CD14-positive monocyte (primary cell): Measurements from ENCODE around the gene ERFL. TPM values are rescaled to one million over a fixed set of nuclear protein-coding genes. Genes with fewer than 3 reads are reported as not detected.

Experiments used
- DNase-seq, 3 donors: peaks; one replicate each; pipeline ENCODE4 v3.0.0-alpha.2; 2011 to 2022
- H2AFZ ChIP-seq: 2 replicates; pipeline ENCODE4 v1.6.0; 2012; ENCODE audit warnings: mild to moderate bottlenecking, low read depth, low read length, inconsistent platforms; ENCODE audit not compliant: insufficient read depth, poor library complexity, severe bottlenecking
- H3K27ac ChIP-seq, 2 donors: 1 replicate in 1 of 2; 2 replicates in 1 of 2; pipeline ENCODE4 v1.5.1; 2012 to 2013; ENCODE audit warnings: low read length in 2 of 2, control low read depth in 1 of 2, inconsistent platforms in 1 of 2, low read depth in 1 of 2, mild to moderate bottlenecking in 1 of 2
- H3K27me3 ChIP-seq, 2 donors: one replicate each; pipeline versions ENCODE4 v1.6.0 to v1.6.1; 2011 to 2013; ENCODE audit warnings: low read length in 2 of 2; ENCODE audit not compliant: control insufficient read depth in 2 of 2, insufficient read depth in 2 of 2
- H3K36me3 ChIP-seq, 2 donors: replicated peaks in 1 of 2; 1 replicate in 1 of 2; 2 replicates in 1 of 2; pipeline versions ENCODE4 v1.5.1 to v1.6.1; 2012 to 2013; ENCODE audit warnings: low read length in 2 of 2, control low read depth in 1 of 2, inconsistent platforms in 1 of 2, mild to moderate bottlenecking in 1 of 2; ENCODE audit not compliant: insufficient read depth in 2 of 2, control insufficient read depth in 1 of 2
- H3K4me1 ChIP-seq, 2 donors: 1 replicate in 1 of 2; 2 replicates in 1 of 2; pipeline versions ENCODE4 v1.5.1 to v1.6.1; 2012 to 2013; ENCODE audit warnings: low read length in 2 of 2, control low read depth in 1 of 2, inconsistent platforms in 1 of 2, mild to moderate bottlenecking in 1 of 2, moderate library complexity in 1 of 2; ENCODE audit not compliant: insufficient read depth in 2 of 2, control insufficient read depth in 1 of 2
- H3K4me2 ChIP-seq: replicated peaks from 2 replicates; pipeline ENCODE3; 2012; ENCODE audit warnings: low read length, moderate library complexity, mild to moderate bottlenecking; ENCODE audit not compliant: poor library complexity, severe bottlenecking; ENCODE audit errors: extremely low read depth
- H3K4me3 ChIP-seq, 3 experiments: fragments of 200-600 bp in 1 of 3; sonication (generic) in 1 of 3; replicated peaks in 1 of 3; 1 replicate in 2 of 3; 2 replicates in 1 of 3; pipeline ENCODE4 v1.5.1; 2011 to 2013; ENCODE audit warnings: low read length in 3 of 3, mild to moderate bottlenecking in 3 of 3, control low read depth in 2 of 3, low read depth in 2 of 3, inconsistent platforms in 1 of 3, moderate library complexity in 1 of 3
- H3K79me2 ChIP-seq: 2 replicates; pipeline ENCODE4 v1.6.0; 2012; ENCODE audit warnings: mild to moderate bottlenecking, control low read depth, inconsistent platforms, low read length, moderate library complexity; ENCODE audit not compliant: insufficient read depth
- H3K9ac ChIP-seq: 2 replicates; pipeline ENCODE4 v1.6.0; 2017; ENCODE audit warnings: low read length, mild to moderate bottlenecking; ENCODE audit not compliant: insufficient read depth, poor library complexity, severe bottlenecking
- H3K9me3 ChIP-seq, 2 donors: replicated peaks in 1 of 2; 1 replicate in 1 of 2; 2 replicates in 1 of 2; pipeline versions ENCODE4 v1.5.1 to v1.6.1; 2012 to 2013; ENCODE audit warnings: low read length in 2 of 2, control low read depth in 1 of 2; ENCODE audit not compliant: control insufficient read depth in 1 of 2, insufficient read depth in 1 of 2
- H4K20me1 ChIP-seq: 2 replicates; pipeline ENCODE4 v1.6.0; 2012; ENCODE audit warnings: mild to moderate bottlenecking, low read length, control low read depth, moderate library complexity; ENCODE audit not compliant: insufficient read depth
- H3K27ac Mint-ChIP-seq, 7 donors: one replicate each; pipeline ENCODE4 v1.8.0; 2020; ENCODE audit warnings: mild to moderate bottlenecking in 7 of 7, mixed read lengths in 7 of 7, moderate library complexity in 6 of 7, inconsistent platforms in 2 of 7
- H3K27me3 Mint-ChIP-seq, 3 donors: one replicate each; pipeline ENCODE4 v1.8.0; 2021 to 2022; ENCODE audit warnings: low read depth in 3 of 3, mild to moderate bottlenecking in 3 of 3, mixed read lengths in 3 of 3, moderate library complexity in 3 of 3, inconsistent platforms in 1 of 3
- H3K36me3 Mint-ChIP-seq, 2 donors: one replicate each; pipeline ENCODE4 v1.8.0; 2020; ENCODE audit warnings: mixed read lengths in 2 of 2, inconsistent platforms in 1 of 2, mild to moderate bottlenecking in 1 of 2
- H3K4me1 Mint-ChIP-seq: one replicate; pipeline ENCODE4 v1.8.0; 2020; ENCODE audit warnings: mild to moderate bottlenecking, mixed read lengths
- H3K4me3 Mint-ChIP-seq, 2 donors: one replicate each; pipeline ENCODE4 v1.8.0; 2020; ENCODE audit warnings: mild to moderate bottlenecking in 2 of 2, mixed read lengths in 2 of 2, moderate library complexity in 1 of 2
- H3K9me3 Mint-ChIP-seq, 7 donors: one replicate each; pipeline ENCODE4 v1.8.0; 2020 to 2022; ENCODE audit warnings: mixed read lengths in 7 of 7, mild to moderate bottlenecking in 6 of 7, moderate library complexity in 6 of 7, inconsistent platforms in 2 of 7
- WGBS: methylation state at CpG from one replicate; pipeline ENCODE4 v1.1.5; 2013; ENCODE audit warnings: missing lambda C conversion rate; ENCODE audit not compliant: insufficient coverage; 5-methylcytosine and 5-hydroxymethylcytosine counted together
- intact Hi-C, 2 donors: fragments of 100-400 bp; cut with micrococcal nuclease; formaldehyde crosslinking; loops; one replicate each; pipeline versions ENCODE4 v1.15.0 to v1.15.1; 2023
- polyA plus RNA-seq, 3 donors: library from polyadenylated mRNA; depleted of rRNA in 1 of 3; unstranded in 2 of 3; stranded (reverse) in 1 of 3; fragments of 300-500 nt in 2 of 3; fragments of >200 nt in 1 of 3; fragmentation: Illumina TruSeq in 2 of 3; gene quantifications; 1 replicate in 2 of 3; 2 replicates in 1 of 3; pipeline ENCODE4 v1.2.3, GENCODE V29; 2012 to 2021
- TF ChIP-seq, protein P1 (sequence below): fragments of 200-600 bp; IDR thresholded peaks from one replicate; pipeline ENCODE4 v1.8.0; 2022; ENCODE audit warnings: antibody characterized with exemption, mild to moderate bottlenecking

ERFL gene
- polyA plus RNA-seq, 3 donors, result not detected

DNA sequence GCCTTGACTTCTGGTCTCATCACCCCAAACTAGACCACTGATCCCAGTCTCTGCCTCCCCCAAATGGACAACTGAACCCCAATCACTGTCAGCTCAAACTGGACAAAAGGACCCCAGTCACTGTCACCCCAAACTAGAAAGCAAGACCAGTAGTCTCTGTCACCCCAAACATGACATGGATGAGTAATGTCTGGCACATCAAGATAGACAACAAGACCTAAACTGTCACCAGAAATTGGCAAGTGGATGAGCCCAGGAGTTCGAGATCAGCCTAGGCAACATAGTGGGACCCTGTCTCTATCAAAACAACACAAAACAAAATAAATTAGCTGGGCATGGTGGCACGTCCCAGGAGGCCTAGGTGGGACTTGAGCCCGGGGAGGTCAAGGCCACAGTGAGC lies 18.8 kb upstream of the ERFL start:
- Mint-ChIP-seq H3K36me3 (no peaks in the 10 kb centered on the region), H3K9me3 (peaks cover 0 to 2% (median 0%) of the 10 kb centered on the region in 7 donors), H3K4me3 (no peak overlapping the region), H3K27me3 (peaks cover 13 to 22% (median 13%) of the 10 kb centered on the region in 3 donors), H3K27ac (peak overlapping the region in 1 of 7 donors; percentile 72), H3K4me1 (peaks cover 12% of the 10 kb centered on the region)
- Histone ChIP-seq H2AFZ (no peak overlapping the region), H3K4me2 (no peak overlapping the region), H4K20me1 (no peaks in the 10 kb centered on the region), H3K4me1 (no peaks in the 10 kb centered on the region), H3K79me2 (no peaks in the 10 kb centered on the region), H3K9ac (no peak overlapping the region), H3K27ac (no peak overlapping the region), H3K9me3 (no peaks in the 10 kb centered on the region), H3K27me3 (no peaks in the 10 kb centered on the region), H3K4me3 (no peak overlapping the region), H3K36me3 (no peaks in the 10 kb centered on the region)
- intact Hi-C loops, result no loop called here
- 100% methylated on average over 3 of the region's 3 CpGs for WGBS
- TF ChIP-seq, protein P1, sequence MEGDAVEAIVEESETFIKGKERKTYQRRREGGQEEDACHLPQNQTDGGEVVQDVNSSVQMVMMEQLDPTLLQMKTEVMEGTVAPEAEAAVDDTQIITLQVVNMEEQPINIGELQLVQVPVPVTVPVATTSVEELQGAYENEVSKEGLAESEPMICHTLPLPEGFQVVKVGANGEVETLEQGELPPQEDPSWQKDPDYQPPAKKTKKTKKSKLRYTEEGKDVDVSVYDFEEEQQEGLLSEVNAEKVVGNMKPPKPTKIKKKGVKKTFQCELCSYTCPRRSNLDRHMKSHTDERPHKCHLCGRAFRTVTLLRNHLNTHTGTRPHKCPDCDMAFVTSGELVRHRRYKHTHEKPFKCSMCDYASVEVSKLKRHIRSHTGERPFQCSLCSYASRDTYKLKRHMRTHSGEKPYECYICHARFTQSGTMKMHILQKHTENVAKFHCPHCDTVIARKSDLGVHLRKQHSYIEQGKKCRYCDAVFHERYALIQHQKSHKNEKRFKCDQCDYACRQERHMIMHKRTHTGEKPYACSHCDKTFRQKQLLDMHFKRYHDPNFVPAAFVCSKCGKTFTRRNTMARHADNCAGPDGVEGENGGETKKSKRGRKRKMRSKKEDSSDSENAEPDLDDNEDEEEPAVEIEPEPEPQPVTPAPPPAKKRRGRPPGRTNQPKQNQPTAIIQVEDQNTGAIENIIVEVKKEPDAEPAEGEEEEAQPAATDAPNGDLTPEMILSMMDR, result no peak
- DNase-seq, result no peak

DNA sequence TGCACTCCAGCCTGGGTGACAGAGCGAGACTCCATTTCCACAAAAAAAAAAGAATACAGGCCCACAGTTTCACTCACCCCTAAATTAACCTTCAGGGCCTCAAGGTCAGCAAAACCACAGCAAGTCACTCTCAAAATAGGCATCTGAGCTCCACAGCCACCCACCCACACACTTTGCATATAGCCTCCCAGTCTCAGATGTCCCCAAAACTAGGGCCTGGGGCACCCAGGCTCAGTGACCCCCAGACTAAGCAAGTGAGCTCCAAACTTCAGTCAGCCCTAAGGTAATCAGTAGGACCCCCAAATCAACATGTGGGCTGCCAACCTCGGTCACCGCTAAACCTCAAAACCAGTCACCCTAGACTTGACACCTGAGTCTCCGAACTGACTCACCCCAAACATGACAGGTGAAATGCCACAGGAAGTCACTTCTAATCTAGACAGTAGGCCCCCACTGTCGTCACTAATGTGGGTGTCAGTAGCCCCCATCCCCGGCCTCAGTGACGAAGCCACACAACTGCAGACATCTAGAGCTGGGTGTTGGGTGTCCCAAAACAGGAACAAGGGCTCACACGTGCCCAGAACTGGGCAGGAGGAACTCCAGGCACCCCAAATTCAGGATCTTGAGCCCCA lies 17.0 kb upstream of the ERFL start:
- Histone ChIP-seq H3K79me2 (no peaks in the 10 kb centered on the region), H3K4me3 (no peak overlapping the region), H2AFZ (no peak overlapping the region), H4K20me1 (no peaks in the 10 kb centered on the region), H3K36me3 (no peaks in the 10 kb centered on the region), H3K27me3 (peaks cover 12 to 16% of the 10 kb centered on the region in 2 donors), H3K4me2 (no peak overlapping the region), H3K9me3 (peaks cover 0 to 4% of the 10 kb centered on the region in 2 donors), H3K4me1 (peaks cover 3 to 7% of the 10 kb centered on the region in 2 donors), H3K9ac (no peak overlapping the region), H3K27ac (no peak overlapping the region)
- intact Hi-C loops, result no loop called here
- Mint-ChIP-seq H3K4me1 (peaks cover 12% of the 10 kb centered on the region), H3K36me3 (peaks cover 3 to 8% of the 10 kb centered on the region in 2 donors), H3K27me3 (peaks cover 24 to 39% (median 25%) of the 10 kb centered on the region in 3 donors), H3K27ac (peak overlapping the region in 2 of 7 donors; percentile 7 to 81), H3K4me3 (no peak overlapping the region), H3K9me3 (peaks cover 0 to 9% (median 4%) of the 10 kb centered on the region in 7 donors)
- TF ChIP-seq, protein P1, result no peak
- DNase-seq, result peak in 2 of 3 donors; percentile 25 to 52
- WGBS, result 43% methylated on average over 7 of the region's 8 CpGs
